RCC 7860 (cell line): ENCODE data around the gene ZNF85.
"Not testable (repeated sequence)": the region's sequence is repeated elsewhere in the genome, so short reads cannot be mapped to it uniquely, and the experiment has no call there.

Source experiments
- DNase-seq: peaks from one replicate; pipeline ENCODE4 v3.0.0-alpha.2; 2015; ENCODE audit warnings: low spot score
- FAIRE-seq: peaks from 2 replicates; lab custom pipeline; 2012; peaks lifted over from hg19 to GRCh38; lab: Jason Lieb, UNC

Gene ZNF85

GRCh38 chr19:20923077-20923871 is at the start of gene ZNF85:
Gene ZNF85 (plus strand): TSS chr19:20923251. CDS start chr19:20923401, 150 bp downstream.
- FAIRE-seq (peak; percentile 86), DNase-seq (peak; percentile 80)

GRCh38 chr19:20879501-20879900 is 43.5 kb upstream of the ZNF85 start:
- FAIRE-seq, result no peak

GRCh38 chr19:20912973-20913372 is 10.1 kb upstream of the ZNF85 start:
- DNase-seq, result no peak
- no peak for FAIRE-seq

More at GRCh38 chr19:20879501-20879900, 43.5 kb upstream of the ZNF85 start:
- no peak for DNase-seq

GRCh38 chr19:20925481-20925880 is 2.4 kb downstream of the ZNF85 start:
- FAIRE-seq (no peak), DNase-seq (no peak)

DNA sequence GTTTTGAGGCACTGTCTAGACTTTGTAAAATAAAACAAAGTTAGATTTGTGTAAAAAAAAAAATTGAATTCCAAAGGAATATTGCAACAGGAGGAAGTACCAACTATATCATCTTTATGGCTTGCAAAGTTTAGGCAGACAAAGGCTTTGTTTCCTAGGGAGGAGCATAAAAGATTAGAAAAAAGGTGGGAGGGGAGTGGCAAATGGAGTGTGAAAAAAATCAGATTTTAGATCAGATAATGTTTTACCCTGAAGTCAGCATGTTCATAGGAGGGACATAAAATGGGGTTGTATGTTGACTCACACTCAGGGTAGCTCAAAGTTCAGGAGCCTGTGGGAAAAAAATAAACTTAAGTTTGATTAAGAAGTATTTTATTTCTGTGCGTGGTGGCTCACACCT is 3.7 kb downstream of the ZNF85 start:
- FAIRE-seq, result no peak
- DNase-seq, result no peak

GRCh38 chr19:20928371-20928770 is 5.3 kb downstream of the ZNF85 start:
- no peak for DNase-seq

GRCh38 chr19:20936322-20936947 is 13.4 kb downstream of the ZNF85 start:
- FAIRE-seq, DNase-seq: not testable (repeated sequence)

More at GRCh38 chr19:20928371-20928770, 5.3 kb downstream of the ZNF85 start:
- no peak for FAIRE-seq

- not testable (repeated sequence) for FAIRE-seq, DNase-seq
Observed at GRCh38 chr19:20952561-20953095, 29.6 kb downstream of the ZNF85 start.

GRCh38 chr19:20964798-20965197 is 41.7 kb downstream of the ZNF85 start:
- FAIRE-seq, result no peak
- no peak for DNase-seq

DNA sequence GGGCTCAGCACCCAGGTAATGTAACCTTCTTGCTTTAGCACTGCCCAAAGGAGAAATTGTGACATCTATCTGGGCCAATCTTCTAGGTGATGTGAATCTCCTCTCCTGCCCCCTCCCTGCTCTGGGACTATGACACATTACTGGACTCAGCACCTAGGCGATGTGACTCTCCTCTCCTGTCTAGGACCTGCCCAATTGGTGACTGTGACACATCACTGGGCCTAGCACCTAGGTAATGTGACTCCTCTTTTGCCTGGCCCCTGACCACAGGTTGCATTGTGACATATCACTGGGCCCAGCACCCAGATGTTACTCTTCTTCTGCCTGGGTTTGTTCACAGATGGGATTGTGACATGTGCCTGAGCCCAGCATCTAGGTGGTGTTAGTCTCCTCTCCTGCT is 45.0 kb downstream of the ZNF85 start:
- DNase-seq, result no peak
- no peak for FAIRE-seq

DNA sequence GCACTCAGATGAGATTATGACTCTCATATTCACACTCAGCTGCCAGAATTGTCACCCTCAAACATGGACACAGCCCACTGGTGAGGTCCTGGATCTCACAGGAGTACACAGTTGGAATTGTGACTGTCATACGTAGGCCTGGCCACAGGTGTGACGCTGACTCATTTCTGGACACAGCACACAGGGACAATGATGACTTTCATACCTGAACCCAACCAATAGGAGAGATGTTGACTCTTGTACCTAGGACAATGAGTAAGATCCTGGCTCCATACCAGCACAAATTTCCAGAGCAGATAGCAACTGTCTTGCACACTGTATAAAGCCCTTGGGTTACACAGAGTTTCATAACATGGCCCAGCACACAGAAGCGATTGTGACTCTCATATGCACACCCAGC is 46.4 kb downstream of the ZNF85 start:
- no peak for FAIRE-seq
- DNase-seq, result no peak

DNA sequence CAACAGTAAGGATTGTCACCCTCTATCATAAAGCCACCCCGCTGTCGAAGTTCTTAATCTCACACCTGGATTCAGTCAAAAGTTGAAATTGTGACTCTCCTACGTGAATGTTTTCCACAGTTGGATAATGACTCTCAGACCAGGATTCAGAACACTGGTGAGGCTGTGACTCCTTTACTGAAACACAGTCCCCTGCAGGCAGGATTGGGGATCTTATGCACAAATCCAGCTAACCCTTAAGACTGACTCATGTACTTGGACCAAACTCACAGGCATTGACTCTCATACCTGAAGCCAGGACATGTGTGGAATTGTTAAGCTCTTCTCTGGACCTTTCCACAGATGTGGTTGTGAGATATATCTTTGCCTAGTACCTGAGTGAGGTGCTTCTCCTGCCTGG is 46.8 kb downstream of the ZNF85 start:
- FAIRE-seq (no peak), DNase-seq (no peak)

- DNase-seq, FAIRE-seq: not testable (repeated sequence)
Observed at GRCh38 chr19:20992788-20993187, 69.7 kb downstream of the ZNF85 start.

GRCh38 chr19:20999731-21000352 is 76.8 kb downstream of the ZNF85 start:
- DNase-seq, result peak; percentile 59
- no peak for FAIRE-seq
